ENCODE results near the gene NRIP2.

The NRIP2 gene

GRCh38 chr12:2775431-2775830 is 59.4 kb downstream of the NRIP2 start:
- no peak for DNase-seq (ENCODE audit: low read depth in 2 of 2)
